ENCODE results near the gene HOMER2.

HOMER2 gene

GRCh38 chr15:82919231-82919886 lies 33.2 kb downstream of the HOMER2 start:
- no peaks in the 10 kb centered on the region for H4K20me1 ChIP-seq (ENCODE audit: insufficient read depth, low read length)
- H3K4me2 ChIP-seq (ENCODE audit: low read length): no peak overlapping the region
- no peak overlapping the region for H3K9ac ChIP-seq (ENCODE audit: low read length)
- no peaks in the 10 kb centered on the region for H3K79me2 ChIP-seq (ENCODE audit: low read length)
- no peaks in the 10 kb centered on the region for H3K27me3 ChIP-seq (ENCODE audit: low read depth, low read length)
- no peaks in the 10 kb centered on the region for H3K4me1 ChIP-seq (ENCODE audit: low read length)
- no peak overlapping the region for H2AFZ ChIP-seq (ENCODE audit: low read depth, low read length)
- TF ChIP-seq EZH2phosphoT487 (IDR thresholded peaks at IDR 0.05; ENCODE audit: low read depth): no peak
- no peak for TF ChIP-seq CTCF (IDR thresholded peaks at IDR 0.05; ENCODE audit: low read depth, low read length)
- H3K9me3 ChIP-seq (ENCODE audit: insufficient read depth, low read length): no peaks in the 10 kb centered on the region
- H3K27ac ChIP-seq (ENCODE audit: low read length): no peak overlapping the region
- H3K36me3 ChIP-seq (replicated peaks; ENCODE audit: low read depth, low read length): no peaks in the 10 kb centered on the region
- H3K4me3 ChIP-seq (ENCODE audit: low read length): no peak overlapping the region

DNA sequence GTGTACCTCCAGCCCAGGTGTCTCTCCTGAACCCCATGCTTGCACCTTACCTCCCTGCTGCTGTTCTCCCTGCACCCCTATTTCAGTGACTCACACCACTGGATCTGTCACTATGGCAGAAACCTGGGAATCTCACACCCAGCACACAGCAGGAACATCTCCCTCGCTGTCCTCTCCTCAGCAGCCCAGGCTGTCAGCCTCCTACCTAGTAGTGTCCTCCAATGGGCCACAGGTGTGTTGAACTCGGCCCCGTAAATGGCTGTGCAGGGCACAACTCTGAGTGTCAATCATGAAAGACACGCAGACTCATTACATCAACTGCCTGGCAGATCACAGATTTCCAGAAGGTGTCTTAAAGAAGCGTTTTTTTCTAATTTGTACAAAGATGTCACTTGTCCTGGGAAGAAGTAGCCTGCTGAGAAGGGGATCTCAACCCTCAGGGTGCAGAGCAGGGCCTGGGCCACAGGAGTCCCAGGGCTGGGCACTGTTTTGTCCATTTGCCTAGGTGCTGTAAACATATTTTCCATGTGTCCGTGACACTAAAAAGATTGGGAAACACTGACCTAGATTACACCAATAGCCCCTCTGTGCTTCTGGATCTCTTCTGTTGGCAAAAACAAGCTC lies 33.8 kb downstream of the HOMER2 start:
- H2AFZ ChIP-seq (ENCODE audit: low read depth, low read length): no peak overlapping the region
- no peaks in the 10 kb centered on the region for H4K20me1 ChIP-seq (ENCODE audit: insufficient read depth, low read length)
- H3K27ac ChIP-seq (ENCODE audit: low read length): no peak overlapping the region
- H3K4me1 ChIP-seq (ENCODE audit: low read length): no peaks in the 10 kb centered on the region
- no peak overlapping the region for H3K4me3 ChIP-seq (ENCODE audit: low read length)
- H3K79me2 ChIP-seq (ENCODE audit: low read length): no peaks in the 10 kb centered on the region
- no peaks in the 10 kb centered on the region for H3K9me3 ChIP-seq (ENCODE audit: insufficient read depth, low read length)
- no peak overlapping the region for H3K9ac ChIP-seq (ENCODE audit: low read length)
- H3K36me3 ChIP-seq (replicated peaks; ENCODE audit: low read depth, low read length): no peaks in the 10 kb centered on the region
- H3K27me3 ChIP-seq (ENCODE audit: low read depth, low read length): no peaks in the 10 kb centered on the region
- TF ChIP-seq EZH2phosphoT487 (IDR thresholded peaks at IDR 0.05; ENCODE audit: low read depth): no peak
- no peak for TF ChIP-seq CTCF (IDR thresholded peaks at IDR 0.05; ENCODE audit: low read depth, low read length)
- H3K4me2 ChIP-seq (ENCODE audit: low read length): no peak overlapping the region

DNA sequence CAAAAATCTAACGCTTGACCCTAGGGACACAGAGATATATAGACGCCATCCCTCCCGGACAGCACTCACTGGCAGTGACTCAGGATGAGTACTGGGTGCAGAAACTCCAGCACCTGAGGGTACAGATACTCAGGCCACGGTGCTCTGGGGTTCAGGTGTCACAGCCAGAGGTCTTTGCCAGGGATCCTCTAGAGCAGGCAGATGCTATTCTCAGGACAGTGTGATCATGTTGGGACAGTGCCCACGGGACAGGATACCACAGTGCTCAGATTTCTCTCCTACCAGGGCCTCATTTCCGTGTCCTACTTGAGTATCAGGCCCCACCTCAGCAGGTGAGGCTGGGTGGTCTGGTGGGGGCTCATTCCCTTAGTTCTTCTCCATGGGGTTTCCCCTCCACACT lies 34.4 kb downstream of the HOMER2 start:
- H3K4me2 ChIP-seq (ENCODE audit: low read length): no peak overlapping the region
- H3K9ac ChIP-seq (ENCODE audit: low read length): no peak overlapping the region
- no peaks in the 10 kb centered on the region for H3K79me2 ChIP-seq (ENCODE audit: low read length)
- no peaks in the 10 kb centered on the region for H3K4me1 ChIP-seq (ENCODE audit: low read length)
- no peaks in the 10 kb centered on the region for H4K20me1 ChIP-seq (ENCODE audit: insufficient read depth, low read length)
- no peaks in the 10 kb centered on the region for H3K36me3 ChIP-seq (replicated peaks; ENCODE audit: low read depth, low read length)
- no peaks in the 10 kb centered on the region for H3K9me3 ChIP-seq (ENCODE audit: insufficient read depth, low read length)
- TF ChIP-seq EZH2phosphoT487 (IDR thresholded peaks at IDR 0.05; ENCODE audit: low read depth) (no peak), CTCF (IDR thresholded peaks at IDR 0.05; ENCODE audit: low read depth, low read length) (no peak)
- no peaks in the 10 kb centered on the region for H3K27me3 ChIP-seq (ENCODE audit: low read depth, low read length)
- H2AFZ ChIP-seq (ENCODE audit: low read depth, low read length): no peak overlapping the region
- no peak overlapping the region for H3K4me3 ChIP-seq (ENCODE audit: low read length)
- H3K27ac ChIP-seq (ENCODE audit: low read length): no peak overlapping the region

DNA sequence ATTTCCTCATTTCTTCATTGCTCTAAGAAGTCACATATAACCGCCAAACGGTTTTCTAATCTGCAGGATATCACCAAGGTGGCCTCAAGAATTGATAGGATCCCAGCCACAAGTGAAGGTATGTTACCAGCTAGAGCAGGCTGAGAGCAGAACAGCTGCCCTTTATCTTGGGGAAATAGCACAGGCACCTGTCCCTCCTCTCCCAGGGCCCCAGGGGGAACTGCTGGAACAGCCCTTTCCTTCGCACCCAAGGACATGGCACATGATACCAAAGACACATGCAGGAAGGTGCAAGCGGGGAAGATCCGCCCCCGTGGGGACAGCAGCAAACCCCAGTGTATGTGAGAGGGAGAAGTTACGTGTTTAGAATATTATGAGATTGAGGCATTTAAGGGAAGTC lies 35.3 kb downstream of the HOMER2 start:
- no peak overlapping the region for H3K4me2 ChIP-seq (ENCODE audit: low read length)
- no peak overlapping the region for H3K9ac ChIP-seq (ENCODE audit: low read length)

More for the DNA sequence above, 35.3 kb downstream of the HOMER2 start:
- Histone ChIP-seq H3K27me3 (ENCODE audit: low read depth, low read length) (no peaks in the 10 kb centered on the region), H3K27ac (ENCODE audit: low read length) (no peak overlapping the region), H3K79me2 (ENCODE audit: low read length) (no peaks in the 10 kb centered on the region), H4K20me1 (ENCODE audit: insufficient read depth, low read length) (no peaks in the 10 kb centered on the region), H3K4me1 (ENCODE audit: low read length) (no peaks in the 10 kb centered on the region), H2AFZ (ENCODE audit: low read depth, low read length) (no peak overlapping the region), H3K4me3 (ENCODE audit: low read length) (no peak overlapping the region), H3K9me3 (ENCODE audit: insufficient read depth, low read length) (no peaks in the 10 kb centered on the region), H3K36me3 (replicated peaks; ENCODE audit: low read depth, low read length) (no peaks in the 10 kb centered on the region)
- no peak for TF ChIP-seq CTCF (IDR thresholded peaks at IDR 0.05; ENCODE audit: low read depth, low read length)
- no peak for TF ChIP-seq EZH2phosphoT487 (IDR thresholded peaks at IDR 0.05; ENCODE audit: low read depth)
